Stimulated activated CD8-positive, alpha-beta memory T cell treated with anti-CD3 and anti-CD28 coated beads, Interleukin-4, amount 100 ng/mL, for 4 hours (primary cell): Measurements from ENCODE around the gene ACSL6.

Source experiments
- DNase-seq, 2 donors: peaks; one replicate each; pipeline ENCODE4 v3.0.0-alpha.2; 2020; ENCODE audit warnings: low read depth in 2 of 2, low spot score in 1 of 2

ACSL6 gene

DNA sequence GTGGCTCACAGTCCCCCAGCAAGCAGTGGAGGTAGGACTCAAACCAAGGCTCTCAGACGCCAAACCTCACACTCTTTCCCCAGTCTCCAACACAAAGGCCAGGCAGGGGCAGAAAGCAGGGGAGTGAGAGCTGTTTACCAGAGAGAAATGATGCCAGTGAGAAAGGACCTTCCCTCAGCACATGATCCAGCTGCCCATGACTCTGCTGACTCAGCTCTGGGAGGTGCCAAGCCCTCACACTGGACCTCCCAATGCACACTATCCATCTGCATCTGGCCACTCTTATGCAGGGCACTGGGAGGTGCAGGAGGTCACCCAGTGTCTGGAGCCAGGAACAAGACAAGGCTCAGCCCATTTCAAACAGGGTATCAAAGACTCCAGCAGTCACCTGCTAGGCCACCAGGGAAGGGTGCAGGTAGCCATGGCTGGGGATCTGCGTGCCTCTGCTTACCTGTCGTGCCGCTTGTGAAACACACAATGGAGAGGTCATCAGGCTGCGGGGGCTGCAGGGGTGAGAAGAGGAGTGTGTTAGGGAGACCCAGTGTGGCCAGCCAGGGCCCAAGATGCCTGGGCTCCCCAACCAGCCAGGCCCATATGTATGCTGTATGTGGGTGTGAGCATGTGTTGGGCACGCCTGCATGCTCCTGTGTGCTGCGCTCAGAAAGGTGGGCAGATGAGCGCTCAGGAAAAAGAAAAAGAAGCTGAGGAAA lies 26.3 kb downstream of the ACSL6 start:
- no peak for DNase-seq

- DNase-seq, result no peak
Measured at GRCh38 chr5:131983244-131983771, 28.1 kb downstream of the ACSL6 start.

DNA sequence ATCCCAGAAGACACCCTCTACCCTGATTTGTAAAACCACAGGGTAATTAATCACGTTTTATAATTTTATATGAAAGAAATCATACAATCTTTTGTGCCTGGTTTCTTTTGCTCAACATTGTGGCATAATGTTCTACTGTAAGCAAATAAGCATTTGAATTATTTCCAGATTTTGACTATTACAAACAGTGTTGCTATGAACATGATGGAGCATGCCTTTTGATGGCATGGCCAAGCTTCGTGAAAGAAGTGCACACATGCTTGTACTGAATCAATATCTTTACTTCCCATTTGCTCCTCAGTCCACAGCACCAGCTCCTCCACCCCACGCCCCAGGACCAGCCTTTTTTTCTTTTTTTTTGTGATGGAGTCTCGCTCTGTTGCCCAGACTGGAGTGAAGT lies 29.9 kb downstream of the ACSL6 start:
- no peak for DNase-seq

- no peak for DNase-seq
Measured at GRCh38 chr5:131980696-131981095, 30.8 kb downstream of the ACSL6 start.

- no peak for DNase-seq
Measured at GRCh38 chr5:131979816-131980215, 31.6 kb downstream of the ACSL6 start.

- no peak for DNase-seq
Measured at GRCh38 chr5:131977212-131977604, 34.2 kb downstream of the ACSL6 start.

DNA sequence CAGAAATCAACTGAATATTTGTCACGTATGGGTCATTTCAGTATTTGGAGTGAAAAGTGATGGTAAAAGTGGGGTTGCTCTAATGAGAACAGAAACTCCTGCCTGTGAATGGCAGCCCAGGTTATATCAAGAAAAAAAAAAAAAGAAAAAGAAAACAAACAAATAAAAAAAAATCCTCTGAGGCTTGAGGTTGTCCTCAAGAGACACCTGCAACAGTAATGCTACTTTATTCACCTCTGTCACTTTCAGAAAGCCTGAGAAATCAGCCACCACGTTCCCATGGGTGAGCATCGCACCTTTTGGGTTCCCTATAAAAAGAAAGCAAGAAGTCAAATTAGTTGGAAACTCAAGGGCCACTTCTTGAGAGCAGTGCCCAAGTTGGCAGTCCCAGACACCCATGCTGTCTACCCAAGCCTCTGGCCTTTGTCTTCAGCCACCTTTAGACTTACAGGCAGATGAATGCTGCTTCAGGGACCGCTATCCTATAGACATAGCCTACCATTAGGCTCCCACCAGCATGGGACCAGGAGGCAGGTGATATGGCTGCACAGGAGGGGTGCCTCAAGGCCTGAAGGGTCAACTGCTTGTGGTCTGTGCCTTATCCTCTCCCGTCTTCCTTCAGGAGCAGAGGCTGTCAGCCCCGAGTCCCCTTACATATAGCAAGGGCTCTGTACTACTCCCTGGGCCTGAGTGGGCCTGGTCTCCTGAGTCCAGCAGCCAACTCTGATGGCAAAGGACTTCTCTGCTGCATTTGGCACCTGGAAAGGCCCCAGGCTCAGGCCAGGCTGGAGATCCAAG lies 34.8 kb downstream of the ACSL6 start:
- DNase-seq, result no peak

DNA sequence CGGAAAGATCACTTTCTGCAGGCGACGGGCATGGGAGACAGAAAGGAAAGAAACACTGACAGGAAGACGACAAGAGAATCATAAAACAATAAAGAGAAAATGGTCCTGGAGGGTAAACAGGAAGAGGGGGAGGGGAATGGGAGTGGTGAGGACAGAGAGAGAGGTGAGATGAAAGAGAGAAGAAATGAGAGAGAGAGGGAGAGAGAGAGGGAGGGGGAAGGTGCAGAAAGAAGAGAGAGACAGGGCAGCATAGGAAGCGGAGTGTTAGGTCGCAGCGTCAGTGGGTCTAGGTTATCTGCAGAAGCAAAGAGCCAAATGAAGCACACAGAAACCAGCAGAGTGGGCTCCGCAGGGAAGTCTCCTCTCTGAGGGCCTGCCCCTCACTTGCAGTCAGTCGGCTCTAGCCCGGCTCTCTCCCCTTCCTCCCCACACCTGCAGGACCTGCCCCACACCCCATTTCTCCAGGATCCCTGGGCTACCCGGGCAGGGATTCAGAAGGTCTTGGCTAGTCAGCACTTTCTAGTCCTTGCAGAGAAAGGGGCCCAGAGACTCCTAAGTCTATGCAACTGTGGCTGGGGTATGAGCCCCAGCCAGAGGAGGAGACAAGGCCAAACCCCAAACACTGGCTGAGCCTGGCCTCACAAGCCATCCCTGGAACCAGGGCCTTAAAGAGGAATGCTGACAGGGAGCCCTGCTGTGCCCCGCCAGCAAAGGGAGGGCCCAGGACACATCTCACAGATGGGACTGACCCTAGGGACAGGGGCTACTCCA lies 36.3 kb downstream of the ACSL6 start:
- no peak for DNase-seq

- no peak for DNase-seq
Measured at GRCh38 chr5:131974622-131974955, 36.9 kb downstream of the ACSL6 start.

GRCh38 chr5:131974016-131974415 lies 37.4 kb downstream of the ACSL6 start:
- no peak for DNase-seq

GRCh38 chr5:131973089-131973712 lies 38.3 kb downstream of the ACSL6 start:
- DNase-seq, result no peak

DNA sequence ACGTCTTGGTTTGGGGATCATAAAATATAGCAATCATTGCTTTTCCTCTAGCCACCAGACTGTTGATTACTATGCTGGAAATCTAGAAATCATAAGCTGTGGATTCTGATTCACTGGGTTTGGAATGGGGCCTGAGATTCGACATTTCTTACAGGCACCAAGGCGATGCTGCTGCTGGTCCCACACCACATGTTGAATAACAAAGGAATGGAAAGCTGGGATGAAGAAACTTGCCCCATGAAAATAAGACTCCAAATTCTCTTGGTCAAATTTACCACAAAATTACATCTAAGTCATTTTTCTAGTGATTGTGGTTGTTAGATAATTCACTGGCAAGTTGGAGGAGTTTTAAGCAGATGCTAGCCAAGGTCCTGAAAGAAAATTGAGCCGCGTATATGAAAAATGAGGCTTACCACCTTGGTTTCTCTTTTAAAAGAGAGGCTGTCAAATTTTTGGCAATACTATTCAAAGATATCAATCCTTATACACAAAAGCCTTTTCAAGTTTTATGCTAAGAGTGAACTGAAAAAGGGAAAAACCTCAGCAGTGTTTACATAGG lies 43.0 kb downstream of the ACSL6 start:
- no peak for DNase-seq

DNA sequence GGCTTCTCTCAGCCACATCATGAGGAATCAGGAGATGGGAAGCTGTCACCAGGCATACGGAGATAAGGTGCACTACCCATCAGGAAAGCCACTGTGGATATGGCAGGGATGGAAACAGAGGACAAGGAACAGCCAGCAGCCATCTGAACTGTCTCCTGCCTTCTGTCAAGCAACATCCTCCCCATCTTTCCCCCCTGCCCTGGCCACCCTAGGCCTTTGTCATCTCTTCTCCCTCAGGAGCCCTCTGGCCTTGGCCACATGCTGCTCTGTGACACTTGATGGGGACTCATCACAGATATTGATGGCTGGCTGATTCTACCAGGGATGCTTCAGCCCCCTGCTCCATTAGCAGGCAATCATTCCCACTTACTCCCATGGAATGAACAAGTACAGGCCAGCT lies 44.9 kb downstream of the ACSL6 start:
- no peak for DNase-seq

DNA sequence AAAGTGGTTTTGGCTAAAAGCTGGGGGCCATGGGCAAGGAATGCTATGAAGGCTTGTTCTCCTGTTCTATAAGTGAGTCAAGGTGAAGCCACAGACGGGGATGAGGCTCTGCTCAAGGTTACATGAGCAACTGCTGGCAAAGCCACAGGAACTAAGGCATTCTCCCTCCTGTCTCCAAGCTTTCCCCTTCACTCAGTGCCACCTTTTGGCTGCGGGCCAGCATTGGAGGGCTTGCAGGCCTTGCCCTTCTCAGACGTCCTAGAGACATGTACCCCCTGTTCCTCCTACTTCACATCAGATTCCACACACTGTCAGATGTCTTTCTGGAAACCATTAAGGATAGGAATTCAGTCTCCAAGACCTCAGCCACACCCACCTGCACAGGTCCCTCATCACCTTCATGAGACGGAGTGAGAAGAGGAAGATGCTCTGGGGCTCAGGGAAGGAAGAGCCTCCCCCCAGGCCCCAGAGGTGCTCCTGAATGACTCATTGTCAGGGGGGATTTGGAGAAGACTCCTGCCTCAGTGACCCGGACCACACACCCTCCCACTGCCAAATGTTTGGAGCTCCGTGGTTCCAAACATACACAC lies 45.5 kb downstream of the ACSL6 start:
- no peak for DNase-seq

- no peak for DNase-seq
Measured at GRCh38 chr5:131959906-131960305, 51.6 kb downstream of the ACSL6 start.

- DNase-seq, result no peak
Measured at GRCh38 chr5:131959136-131959535, 52.3 kb downstream of the ACSL6 start.

DNA sequence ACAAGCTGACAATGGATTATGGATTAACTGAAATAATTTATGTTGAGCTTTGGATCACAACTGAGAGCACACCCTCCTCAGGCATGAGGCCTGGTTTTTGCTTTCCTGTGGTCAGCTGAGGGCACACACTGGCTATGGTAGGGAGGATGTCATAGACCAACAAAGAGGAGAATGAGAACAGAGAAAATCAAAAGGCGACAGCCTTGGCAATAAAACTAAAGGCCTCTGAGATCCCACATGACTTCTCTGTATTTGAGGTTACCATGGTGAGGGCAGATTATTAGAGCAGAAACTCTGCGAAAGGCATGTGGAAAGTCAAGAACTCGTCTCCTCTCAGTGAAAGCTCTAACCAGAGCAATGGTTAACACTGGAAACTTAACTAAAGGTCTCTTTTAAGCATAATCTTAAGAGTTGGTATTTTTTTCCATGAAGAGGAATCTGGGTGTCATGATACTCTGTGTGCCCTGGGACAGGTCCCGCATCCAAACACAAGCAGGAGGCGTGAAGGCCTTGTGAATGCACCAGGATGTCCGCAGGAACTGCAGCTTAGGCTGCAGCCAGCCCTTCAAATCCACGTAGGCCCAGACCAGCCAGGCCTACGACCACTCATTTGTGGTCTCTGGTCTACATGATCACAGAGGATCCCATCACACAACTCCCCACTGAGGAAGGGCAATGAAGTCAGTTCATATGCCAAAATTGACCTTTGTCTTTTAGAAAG lies 53.6 kb downstream of the ACSL6 start:
- DNase-seq, result no peak

- DNase-seq, result no peak
Measured at GRCh38 chr5:131953969-131954368, 57.5 kb downstream of the ACSL6 start.

DNA sequence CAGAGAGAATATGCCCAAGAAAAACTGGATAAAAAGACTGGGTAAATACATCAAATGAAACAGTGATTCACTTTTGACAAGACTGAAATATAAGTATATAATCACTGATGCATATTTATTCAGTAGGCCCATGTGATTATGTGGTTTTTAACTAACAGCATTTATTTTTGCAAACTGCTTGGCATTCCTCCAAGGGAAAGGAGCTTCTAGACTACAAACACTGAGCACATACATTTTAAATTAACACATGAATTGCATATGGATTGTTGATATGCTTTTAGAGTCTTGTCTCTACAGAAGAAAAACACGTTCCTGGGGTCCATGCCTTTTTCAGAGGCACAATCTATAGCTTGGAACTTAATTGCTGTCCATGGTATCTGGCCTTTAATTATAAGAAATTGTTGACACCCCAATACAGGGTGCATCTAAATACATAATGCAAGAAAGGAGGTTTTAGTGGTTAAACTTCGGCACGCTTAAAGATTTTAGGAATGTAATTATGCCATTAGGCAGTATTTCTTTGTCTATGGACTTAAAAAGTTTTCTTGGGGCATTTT lies 59.1 kb downstream of the ACSL6 start:
- DNase-seq, result no peak

- DNase-seq, result no peak
Measured at GRCh38 chr5:131950706-131951105, 60.8 kb downstream of the ACSL6 start.
